HG02938 (cell line): ENCODE data around the gene CR2.
"Not testable (repeated sequence)": the region's sequence is repeated elsewhere in the genome, so short reads cannot be mapped to it uniquely, and the experiment has no call there.

Experiments used
- ATAC-seq: cut with Tn5 transposase; IDR thresholded peaks from one replicate; pipeline ENCODE4 v1.9.1; 2021; ENCODE audit warnings: mild to moderate bottlenecking, moderate library complexity; ENCODE audit not compliant: unreplicated experiment

Gene CR2

DNA sequence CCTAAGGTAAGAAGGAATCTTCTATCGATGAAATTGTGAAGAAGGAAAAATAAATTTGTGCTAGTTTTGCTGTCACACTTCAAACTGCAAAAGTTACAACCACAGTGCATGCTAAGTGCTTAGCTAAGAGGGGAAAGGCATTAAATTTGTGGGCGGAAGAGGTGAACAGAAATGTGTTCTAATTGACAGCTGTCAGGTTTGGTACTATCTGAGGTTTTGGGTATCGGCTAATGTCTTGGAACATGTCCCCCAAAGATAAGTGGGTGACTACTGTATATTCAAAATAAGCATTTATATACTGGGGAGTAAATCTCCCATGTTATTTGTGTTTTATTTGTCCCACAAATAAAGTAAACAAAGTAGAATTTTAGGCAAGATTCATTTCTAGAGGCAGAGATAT lies 49.8 kb downstream of the CR2 start:
- ATAC-seq, result no peak

DNA sequence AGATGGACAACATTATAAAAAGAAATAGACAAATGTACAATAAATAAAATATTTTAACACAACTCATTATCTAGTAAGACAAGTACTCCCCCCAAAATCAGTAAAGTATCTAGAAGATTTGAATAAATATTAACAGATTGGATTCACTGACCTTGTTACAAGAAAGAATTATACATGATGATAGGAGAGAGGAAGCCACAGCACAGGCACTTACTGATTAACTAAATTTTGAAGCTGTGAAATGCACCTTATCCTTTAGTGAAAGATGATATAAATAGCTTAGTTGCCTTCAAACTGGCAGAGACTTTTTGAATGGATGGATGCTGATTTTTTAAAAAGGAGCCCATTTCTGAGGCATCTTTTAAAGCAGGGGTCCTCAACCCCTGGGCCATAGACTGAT lies 50.3 kb downstream of the CR2 start:
- ATAC-seq, result no peak

DNA sequence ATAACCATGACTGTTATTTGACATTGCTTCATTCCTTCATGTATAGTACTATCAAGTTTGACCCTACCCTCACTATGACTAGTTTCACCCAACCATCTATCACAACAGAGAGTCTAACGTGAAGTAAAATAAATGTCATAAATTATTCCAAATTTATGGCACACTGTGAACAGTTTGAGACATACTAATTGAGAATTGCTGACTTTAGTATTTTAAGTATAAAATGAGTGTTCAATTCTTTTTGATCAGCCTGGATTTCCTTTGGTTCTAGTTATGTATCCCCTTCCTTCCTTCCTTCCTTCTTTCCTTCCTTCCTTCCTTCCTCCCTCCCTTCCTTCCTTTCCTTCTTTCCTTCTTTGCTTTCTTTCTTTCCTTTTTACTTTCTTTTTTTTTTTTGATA lies 56.3 kb downstream of the CR2 start:
- no peak for ATAC-seq

DNA sequence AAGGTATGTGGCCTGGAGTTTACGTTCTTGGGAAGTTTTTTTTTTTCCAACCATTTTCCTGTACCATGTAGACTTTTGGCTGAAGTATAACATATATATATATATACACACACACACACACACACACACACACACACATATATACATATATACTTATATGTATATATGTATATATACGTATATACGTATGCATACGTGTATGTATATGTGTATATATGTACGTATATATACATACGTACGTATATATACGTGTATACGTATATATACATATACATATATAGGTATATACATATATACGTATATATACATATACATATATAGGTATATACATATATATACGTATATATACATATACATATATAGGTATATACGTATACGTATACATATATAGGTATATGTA lies 60.8 kb downstream of the CR2 start:
- ATAC-seq, result no peak

DNA sequence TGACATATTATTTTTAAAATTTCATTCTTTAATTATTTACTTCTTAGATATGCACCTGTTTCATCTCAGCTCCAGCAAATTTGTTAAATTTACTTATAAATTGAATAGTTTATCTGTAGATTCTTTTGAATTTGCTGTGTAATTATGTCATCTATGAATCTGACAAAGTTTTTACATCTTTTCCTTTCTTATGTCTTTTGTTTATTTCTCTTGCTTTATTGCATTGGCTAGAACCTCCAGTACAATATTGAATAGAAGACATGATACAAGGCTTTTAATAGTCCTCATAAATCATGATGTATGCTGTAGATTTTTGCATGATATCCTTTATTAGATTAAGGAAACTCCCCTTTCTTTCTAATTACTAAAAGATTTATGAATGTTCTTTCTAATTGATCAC lies 62.6 kb downstream of the CR2 start:
- ATAC-seq, result no peak

DNA sequence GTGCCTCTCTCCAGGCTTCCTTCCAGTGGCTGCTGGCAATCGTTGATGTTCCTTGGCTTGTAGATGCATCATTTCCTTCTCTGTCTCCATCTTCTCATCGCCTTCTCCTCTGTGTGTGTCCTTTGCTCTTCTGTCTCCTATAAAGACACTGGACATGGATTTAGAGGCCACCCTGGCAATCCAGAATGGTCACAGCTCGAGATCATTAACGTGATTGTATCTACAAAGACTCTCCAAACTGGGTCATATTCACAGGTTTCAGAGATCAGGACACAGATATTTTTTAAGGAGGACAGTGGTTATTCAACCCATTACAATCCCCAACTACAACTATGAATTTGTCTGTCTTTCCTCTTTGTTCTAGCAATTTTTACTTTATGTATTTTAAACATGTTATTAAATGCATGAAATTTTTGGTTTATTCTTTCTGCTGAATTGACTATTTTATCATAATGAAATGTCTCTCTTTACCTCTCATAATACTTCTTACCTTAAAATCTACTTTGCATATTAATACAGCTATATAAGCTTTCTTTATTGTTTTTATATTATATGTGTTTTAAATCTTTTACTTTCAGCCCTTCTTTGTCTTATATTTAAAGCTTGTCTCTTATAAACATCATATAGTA lies 64.6 kb downstream of the CR2 start:
- ATAC-seq, result no peak

DNA sequence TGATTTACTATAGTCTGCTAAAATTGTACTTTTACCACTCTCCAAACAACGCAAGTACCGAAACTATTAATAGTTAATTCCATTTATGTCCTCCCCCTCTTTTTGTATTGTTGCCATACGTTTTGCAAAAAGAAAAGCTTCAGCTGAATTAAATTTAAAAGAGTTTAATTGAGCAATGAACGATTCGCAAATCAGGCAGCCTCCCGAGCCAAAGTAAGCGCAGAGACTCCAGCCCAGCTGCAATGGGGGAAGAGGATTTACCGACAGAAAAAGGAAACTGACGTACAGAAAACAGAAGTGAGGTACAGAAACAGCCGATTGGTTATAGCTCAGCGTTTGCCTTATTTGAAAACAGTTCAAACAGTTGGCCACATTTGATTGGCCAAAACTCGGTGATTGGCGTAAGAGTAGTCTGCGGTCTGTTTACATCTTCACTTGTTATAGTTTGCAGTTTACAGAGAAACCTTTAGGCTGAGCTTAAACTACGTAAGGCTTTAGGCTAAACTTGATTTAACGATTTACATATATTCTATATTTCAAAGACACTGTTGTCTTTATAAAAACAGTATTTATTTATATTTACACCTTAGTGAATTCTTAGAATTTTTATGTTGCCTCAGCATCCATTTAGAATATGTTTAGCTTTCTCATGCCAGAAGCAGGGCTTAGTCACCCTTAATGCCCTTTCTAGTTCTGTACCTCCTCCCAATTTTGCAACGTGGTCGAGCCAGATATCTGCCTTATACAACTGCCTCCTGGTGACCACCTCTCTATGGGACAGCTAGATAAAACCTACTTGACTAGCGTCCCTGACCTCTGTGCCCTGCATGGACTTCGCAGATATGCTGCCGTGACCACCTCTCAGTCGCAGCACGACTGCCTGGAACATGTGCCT lies 65.6 kb downstream of the CR2 start:
- no peak for ATAC-seq

DNA sequence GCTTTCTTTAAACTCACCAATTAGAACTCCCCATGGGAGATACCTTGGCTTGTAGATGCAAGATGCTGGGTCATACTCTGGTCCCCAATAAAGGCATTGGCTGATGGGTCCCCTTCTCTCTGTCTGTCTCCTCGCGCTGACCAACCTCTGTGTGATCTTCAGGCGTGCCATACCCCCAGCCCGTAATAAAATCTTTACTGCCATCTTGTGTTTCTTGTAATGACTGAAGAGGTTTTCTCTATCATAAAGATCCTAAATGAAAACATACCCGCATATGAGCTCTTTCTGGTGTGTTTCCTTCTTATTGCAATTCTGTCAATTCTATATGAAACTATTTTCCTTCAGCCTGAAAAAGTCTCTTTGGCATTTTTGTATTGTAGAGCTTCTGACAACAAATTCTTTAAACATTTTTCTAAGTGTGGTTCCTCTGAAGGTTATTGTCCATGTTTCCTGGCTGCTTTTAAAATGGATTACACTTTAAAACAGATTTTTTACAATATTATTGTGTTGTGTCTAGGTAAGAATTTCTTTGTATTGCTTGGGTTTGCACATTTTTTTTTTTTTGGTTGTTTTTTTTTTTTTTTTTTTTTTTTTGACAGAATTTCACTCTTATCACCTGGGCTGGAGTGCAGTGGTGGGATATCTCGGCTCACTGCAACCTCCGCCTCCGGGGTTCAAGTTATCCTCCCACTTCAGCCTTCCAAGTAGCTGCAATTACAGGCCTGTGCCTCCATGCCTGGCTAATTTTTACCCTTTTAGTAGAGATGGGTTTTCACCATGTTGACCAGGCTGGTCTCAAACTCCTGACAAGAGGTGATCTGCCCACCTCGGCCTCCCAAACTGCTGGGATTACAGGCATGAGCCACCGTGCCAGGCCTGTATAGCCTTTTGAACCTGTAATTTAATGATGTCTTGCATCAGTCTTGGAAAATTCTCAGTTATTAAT lies 66.5 kb downstream of the CR2 start:
- not testable (repeated sequence) for ATAC-seq

DNA sequence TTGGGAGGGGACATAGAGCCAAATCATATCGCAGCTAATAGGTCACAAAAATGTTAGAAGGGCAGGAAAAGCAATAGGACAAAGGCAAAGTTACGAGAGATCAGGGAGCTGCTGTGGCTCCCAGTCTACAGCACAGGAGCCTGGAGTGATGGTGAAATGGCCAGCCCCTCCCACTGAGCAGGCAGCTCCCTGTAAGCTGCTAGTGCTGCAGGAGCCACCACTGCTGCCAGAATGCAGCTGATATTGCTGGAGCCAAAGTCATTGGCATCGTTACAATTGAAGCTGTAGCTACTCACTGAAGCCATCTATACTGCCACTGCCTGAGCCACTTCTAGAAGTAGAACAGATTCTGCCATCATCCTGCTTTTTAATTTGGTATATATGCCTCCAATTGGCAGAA lies 71.1 kb downstream of the CR2 start:
- not testable (repeated sequence) for ATAC-seq

DNA sequence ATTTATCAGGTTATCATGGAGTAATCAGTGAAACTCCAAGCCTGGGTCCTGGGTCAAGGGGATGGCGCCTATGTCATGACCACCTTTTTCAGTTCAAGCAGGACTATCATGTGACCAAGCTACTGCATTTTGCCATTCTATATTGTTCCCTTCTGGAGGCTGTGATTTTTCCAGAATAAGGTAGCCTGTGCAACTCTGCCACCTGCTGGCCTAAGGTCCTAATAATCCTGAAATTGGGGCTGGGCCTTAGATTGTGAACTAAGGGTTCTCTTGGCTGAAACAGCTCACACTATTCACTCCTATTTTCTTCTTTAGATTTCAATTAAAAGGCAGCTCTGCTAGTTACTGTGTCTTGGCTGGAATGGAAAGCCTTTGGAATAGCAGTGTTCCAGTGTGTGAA lies 74.3 kb downstream of the CR2 start:
- ATAC-seq, result not testable (repeated sequence)

DNA sequence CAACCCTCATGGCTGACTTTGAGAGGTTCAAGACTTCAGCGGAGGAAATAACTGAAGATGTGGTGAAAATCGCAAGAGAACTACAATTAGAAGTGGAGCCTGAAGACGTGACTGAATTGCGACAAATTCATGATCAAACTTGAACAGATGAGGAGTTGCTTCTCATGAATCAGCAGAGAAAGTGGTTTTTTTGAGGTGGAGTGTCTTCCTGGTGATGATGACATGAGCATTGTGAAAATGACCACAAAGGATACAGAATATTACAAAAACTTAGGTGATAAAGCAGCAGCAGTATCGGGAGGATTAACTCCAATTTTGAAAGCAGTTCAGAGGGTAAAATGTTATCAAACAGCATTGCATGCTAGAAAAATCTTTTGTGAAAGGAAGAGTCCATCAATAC lies 82.1 kb downstream of the CR2 start:
- ATAC-seq, result not testable (repeated sequence)
